Fibroblast of lung (primary cell): Measurements from ENCODE around the gene PRAF2.

Source experiments
- EZH2 ChIP-seq: IDR thresholded peaks from 2 replicates; pipeline ENCODE4 v1.5.1; 2012; ENCODE audit warnings: low read length, control low read depth, mild to moderate bottlenecking; ENCODE audit errors: missing control alignments
- TF ChIP-seq, protein P1 (sequence below), 2 donors: IDR thresholded peaks in 1 of 2; conservative IDR thresholded peaks in 1 of 2; 1 replicate in 1 of 2; 2 replicates in 1 of 2; pipeline ENCODE4 v1.5.1; 2011 to 2012; ENCODE audit warnings: low read length in 2 of 2, control low read depth in 1 of 2, inconsistent platforms in 1 of 2, low read depth in 1 of 2, mild to moderate bottlenecking in 1 of 2

DNA sequence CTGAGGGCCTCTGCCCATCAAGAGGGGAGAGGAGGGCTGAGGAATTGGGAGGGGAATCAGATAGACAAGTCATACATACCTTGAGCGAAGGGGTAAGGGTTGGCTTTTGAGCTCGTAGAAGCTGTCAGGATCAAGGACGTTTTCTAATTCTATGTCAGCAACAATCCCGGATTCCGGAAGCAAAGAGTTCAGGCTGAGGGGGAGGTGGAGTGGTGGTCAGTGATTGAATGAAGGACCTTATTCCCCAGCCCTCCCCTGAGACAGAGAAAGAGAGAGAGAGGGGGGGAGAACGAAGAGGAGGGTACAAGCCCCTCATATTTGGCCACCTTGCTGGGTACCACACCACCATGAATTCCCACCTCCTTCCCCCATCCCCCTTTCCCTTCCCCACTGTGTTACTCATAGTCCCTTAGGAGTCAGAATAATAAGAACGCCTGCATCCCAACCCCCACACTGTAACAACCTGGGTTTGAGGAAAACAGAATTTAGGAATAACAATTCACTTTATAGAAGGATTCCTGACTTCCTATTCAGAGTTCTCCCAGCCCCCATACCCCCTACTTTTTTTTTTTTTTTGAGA lies 33.3 kb downstream of the PRAF2 start:
- TF ChIP-seq, protein P1, sequence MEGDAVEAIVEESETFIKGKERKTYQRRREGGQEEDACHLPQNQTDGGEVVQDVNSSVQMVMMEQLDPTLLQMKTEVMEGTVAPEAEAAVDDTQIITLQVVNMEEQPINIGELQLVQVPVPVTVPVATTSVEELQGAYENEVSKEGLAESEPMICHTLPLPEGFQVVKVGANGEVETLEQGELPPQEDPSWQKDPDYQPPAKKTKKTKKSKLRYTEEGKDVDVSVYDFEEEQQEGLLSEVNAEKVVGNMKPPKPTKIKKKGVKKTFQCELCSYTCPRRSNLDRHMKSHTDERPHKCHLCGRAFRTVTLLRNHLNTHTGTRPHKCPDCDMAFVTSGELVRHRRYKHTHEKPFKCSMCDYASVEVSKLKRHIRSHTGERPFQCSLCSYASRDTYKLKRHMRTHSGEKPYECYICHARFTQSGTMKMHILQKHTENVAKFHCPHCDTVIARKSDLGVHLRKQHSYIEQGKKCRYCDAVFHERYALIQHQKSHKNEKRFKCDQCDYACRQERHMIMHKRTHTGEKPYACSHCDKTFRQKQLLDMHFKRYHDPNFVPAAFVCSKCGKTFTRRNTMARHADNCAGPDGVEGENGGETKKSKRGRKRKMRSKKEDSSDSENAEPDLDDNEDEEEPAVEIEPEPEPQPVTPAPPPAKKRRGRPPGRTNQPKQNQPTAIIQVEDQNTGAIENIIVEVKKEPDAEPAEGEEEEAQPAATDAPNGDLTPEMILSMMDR (conservative IDR thresholded peaks at IDR 0.05 in 1 of 2, IDR thresholded peaks at IDR 0.05 in 1 of 2; ENCODE audit: low read depth in 1 of 2, low read length in 2 of 2), result no peak
- no peak for TF ChIP-seq EZH2
